ES-I3 (cell line): ENCODE measurements around the gene MAP6.

Source experiments
- H3K36me3 ChIP-seq: 2 replicates; pipeline ENCODE4 v1.6.1; 2013; ENCODE audit warnings: mild to moderate bottlenecking, low read length, control low read depth, moderate library complexity; ENCODE audit not compliant: insufficient read depth
- H3K4me1 ChIP-seq: 2 replicates; pipeline ENCODE4 v1.6.1; 2013; ENCODE audit warnings: mild to moderate bottlenecking, control low read depth, low read length; ENCODE audit not compliant: insufficient read depth
- H3K9ac ChIP-seq: 2 replicates; pipeline ENCODE4 v1.6.1; 2013; ENCODE audit warnings: low read depth, mild to moderate bottlenecking, low read length, moderate library complexity
- H3K9me3 ChIP-seq: 2 replicates; pipeline ENCODE4 v1.6.1; 2013; ENCODE audit warnings: mild to moderate bottlenecking, low read length, moderate library complexity; ENCODE audit not compliant: control insufficient read depth, insufficient read depth

MAP6 gene

GRCh38 chr11:75631086-75631730, 37.6 kb downstream of the MAP6 start:
- Histone ChIP-seq H3K36me3 (no peaks in the 10 kb centered on the region), H3K9ac (no peak overlapping the region), H3K9me3 (no peaks in the 10 kb centered on the region), H3K4me1 (peaks cover 14% of the 10 kb centered on the region)

GRCh38 chr11:75627906-75628668, 40.8 kb downstream of the MAP6 start:
- Histone ChIP-seq H3K4me1 (peaks cover 7% of the 10 kb centered on the region; the same call in 1 of the 2 replicates), H3K9me3 (no peaks in the 10 kb centered on the region), H3K36me3 (no peaks in the 10 kb centered on the region), H3K9ac (no peak overlapping the region)

GRCh38 chr11:75626889-75627529, 41.8 kb downstream of the MAP6 start:
- H3K9ac ChIP-seq: no peak overlapping the region
- H3K4me1 ChIP-seq: peaks cover 7% of the 10 kb centered on the region; the same call in 1 of the 2 replicates
- H3K36me3 ChIP-seq: no peaks in the 10 kb centered on the region
- H3K9me3 ChIP-seq: no peaks in the 10 kb centered on the region

- Histone ChIP-seq H3K9ac (no peak overlapping the region), H3K9me3 (no peaks in the 10 kb centered on the region), H3K36me3 (no peaks in the 10 kb centered on the region), H3K4me1 (peaks cover 7% of the 10 kb centered on the region; the same call in 1 of the 2 replicates)
Observed at GRCh38 chr11:75625991-75626888, 42.6 kb downstream of the MAP6 start.

- Histone ChIP-seq H3K36me3 (no peaks in the 10 kb centered on the region), H3K4me1 (peaks cover 7% of the 10 kb centered on the region; the same call in 1 of the 2 replicates), H3K9me3 (no peaks in the 10 kb centered on the region), H3K9ac (no peak overlapping the region)
Observed at GRCh38 chr11:75625021-75625420, 43.8 kb downstream of the MAP6 start.

GRCh38 chr11:75616281-75616680, 52.6 kb downstream of the MAP6 start:
- Histone ChIP-seq H3K4me1 (no peaks in the 10 kb centered on the region), H3K9me3 (no peaks in the 10 kb centered on the region), H3K9ac (no peak overlapping the region), H3K36me3 (no peaks in the 10 kb centered on the region)

GRCh38 chr11:75615751-75616150, 53.1 kb downstream of the MAP6 start:
- no peaks in the 10 kb centered on the region for H3K9me3 ChIP-seq
- no peaks in the 10 kb centered on the region for H3K4me1 ChIP-seq
- H3K36me3 ChIP-seq: no peaks in the 10 kb centered on the region
- no peak overlapping the region for H3K9ac ChIP-seq

- Histone ChIP-seq H3K9ac (no peak overlapping the region), H3K4me1 (no peaks in the 10 kb centered on the region), H3K36me3 (no peaks in the 10 kb centered on the region)
Observed at GRCh38 chr11:75611823-75612222, 57.0 kb downstream of the MAP6 start.

GRCh38 chr11:75606099-75606498, 62.7 kb downstream of the MAP6 start:
- H3K4me1 ChIP-seq: peaks cover 3% of the 10 kb centered on the region; the same call in 1 of the 2 replicates
- H3K36me3 ChIP-seq: no peaks in the 10 kb centered on the region
- H3K9me3 ChIP-seq: no peaks in the 10 kb centered on the region
- H3K9ac ChIP-seq: no peak overlapping the region

More at GRCh38 chr11:75611823-75612222, 57.0 kb downstream of the MAP6 start:
- H3K9me3 ChIP-seq: no peaks in the 10 kb centered on the region

- H3K36me3 ChIP-seq: no peaks in the 10 kb centered on the region
- no peaks in the 10 kb centered on the region for H3K9me3 ChIP-seq
- peaks cover 3% of the 10 kb centered on the region; the same call in 1 of the 2 replicates for H3K4me1 ChIP-seq
- no peak overlapping the region for H3K9ac ChIP-seq
Observed at GRCh38 chr11:75603791-75604736, 64.8 kb downstream of the MAP6 start.

GRCh38 chr11:75602951-75603350, 65.9 kb downstream of the MAP6 start:
- Histone ChIP-seq H3K4me1 (peaks cover 3% of the 10 kb centered on the region; the same call in 1 of the 2 replicates), H3K9ac (no peak overlapping the region), H3K9me3 (no peaks in the 10 kb centered on the region), H3K36me3 (no peaks in the 10 kb centered on the region)

- H3K4me1 ChIP-seq: peaks cover 3% of the 10 kb centered on the region; the same call in 1 of the 2 replicates
- H3K9ac ChIP-seq: no peak overlapping the region
- H3K9me3 ChIP-seq: no peaks in the 10 kb centered on the region
- no peaks in the 10 kb centered on the region for H3K36me3 ChIP-seq
Observed at GRCh38 chr11:75601494-75601893, 67.3 kb downstream of the MAP6 start.

- Histone ChIP-seq H3K9ac (no peak overlapping the region), H3K9me3 (no peaks in the 10 kb centered on the region), H3K36me3 (no peaks in the 10 kb centered on the region), H3K4me1 (peaks cover 3% of the 10 kb centered on the region; the same call in 1 of the 2 replicates)
Observed at GRCh38 chr11:75600356-75600755, 68.5 kb downstream of the MAP6 start.
